GM18868 (cell line): Measurements from ENCODE around the gene MDN1.

Experiments used
- ATAC-seq: cut with Tn5 transposase; IDR thresholded peaks from one replicate; pipeline ENCODE4 v1.9.1; 2021; ENCODE audit warnings: mild to moderate bottlenecking, moderate library complexity; ENCODE audit not compliant: unreplicated experiment

The MDN1 gene

GRCh38 chr6:89611666-89612065 lies 207.9 kb downstream of the MDN1 start:
- no peak for ATAC-seq

GRCh38 chr6:89610149-89610642 lies 209.4 kb downstream of the MDN1 start:
- ATAC-seq = peak; percentile 84

- ATAC-seq = no peak
These were observed 213.7 kb downstream of the MDN1 start for GRCh38 chr6:89605861-89606260.

- ATAC-seq = no peak
These were observed 214.9 kb downstream of the MDN1 start for GRCh38 chr6:89604653-89605052.

GRCh38 chr6:89602166-89602565 lies 217.4 kb downstream of the MDN1 start:
- ATAC-seq = no peak

GRCh38 chr6:89599727-89600126 lies 219.9 kb downstream of the MDN1 start:
- no peak for ATAC-seq

GRCh38 chr6:89597988-89598387 lies 221.6 kb downstream of the MDN1 start:
- ATAC-seq = no peak

GRCh38 chr6:89597372-89597771 lies 222.2 kb downstream of the MDN1 start:
- no peak for ATAC-seq

GRCh38 chr6:89596484-89596883 lies 223.1 kb downstream of the MDN1 start:
- no peak for ATAC-seq

- ATAC-seq = peak; percentile 98
These were observed 223.5 kb downstream of the MDN1 start for GRCh38 chr6:89596056-89596455.
